HEK293 (cell line): ENCODE data around the gene FAM151A.

Experiments
- CTCF ChIA-PET: fragments of 350-600 bp; formaldehyde crosslinking; extraction: SDS; loops from one replicate; lab custom pipeline; 2021; ENCODE audit warnings: antibody characterized with exemption; lab: Yijun Ruan, JAX
- POLR2A ChIA-PET: fragments of 300-600 bp; formaldehyde crosslinking; extraction: SDS; loops from one replicate; lab custom pipeline; 2020; ENCODE audit warnings: antibody characterized with exemption, inconsistent platforms; lab: Yijun Ruan, JAX
- H3K27ac ChIP-seq: fragments of 200-500 bp; sonication (Bioruptor generic); 2 replicates; pipeline ENCODE4 v1.5.1; 2014; ENCODE audit warnings: low read depth, low read length, control low read depth, inconsistent platforms; ENCODE audit errors: extremely low read depth
- H3K36me3 ChIP-seq, 2 experiments: fragments of 200-500 bp in 1 of 2; sonication (Bioruptor generic) in 1 of 2; 1 replicate in 1 of 2; 2 replicates in 1 of 2; pipeline ENCODE4 v1.5.1; 2014 to 2017; ENCODE audit warnings: inconsistent platforms in 2 of 2, low read length in 2 of 2; ENCODE audit not compliant: control insufficient read depth in 2 of 2, insufficient read depth in 1 of 2
- H3K4me1 ChIP-seq: fragments of 200-500 bp; sonication (Bioruptor generic); 2 replicates; pipeline ENCODE4 v1.5.1; 2014; ENCODE audit warnings: mild to moderate bottlenecking, low read length, inconsistent platforms; ENCODE audit not compliant: control insufficient read depth, insufficient read depth
- H3K4me3 ChIP-seq: 2 replicates; pipeline ENCODE4 v1.5.1; 2011; ENCODE audit warnings: low read depth, mild to moderate bottlenecking, control low read depth, low read length, moderate library complexity
- H3K9me3 ChIP-seq: fragments of 200-500 bp; sonication (Bioruptor generic); 2 replicates; pipeline ENCODE4 v1.5.1; 2014; ENCODE audit warnings: low read depth, low read length, inconsistent platforms; ENCODE audit not compliant: control insufficient read depth, insufficient read depth
- GLIS1 ChIP-seq: fragments of 450-650 bp; formaldehyde crosslinking; IDR thresholded peaks from 2 replicates; pipeline ENCODE4 v1.5.1; 2016; ENCODE audit warnings: missing biosample characterization, missing genetic modification characterization
- MEIS1 ChIP-seq: sonication (generic); formaldehyde crosslinking; IDR thresholded peaks from 2 replicates; pipeline ENCODE4 v1.8.1; 2022; ENCODE audit warnings: missing genetic modification reagents, mild to moderate bottlenecking, borderline replicate concordance
- ZBTB1 ChIP-seq: fragments of 450-650 bp; formaldehyde crosslinking; IDR thresholded peaks from 2 replicates; pipeline ENCODE4 v1.5.1; 2016; ENCODE audit warnings: missing biosample characterization, missing genetic modification characterization
- ZNF114 ChIP-seq: fragments of 450-650 bp; formaldehyde crosslinking; IDR thresholded peaks from 2 replicates; pipeline ENCODE4 v1.5.0; 2017; ENCODE audit warnings: missing biosample characterization, missing genetic modification characterization
- ZNF121 ChIP-seq: fragments of 450-650 bp; formaldehyde crosslinking; IDR thresholded peaks from 2 replicates; pipeline ENCODE4 v1.5.1; 2016; ENCODE audit warnings: missing biosample characterization, missing genetic modification characterization
- ZNF558 ChIP-seq: fragments of 450-650 bp; formaldehyde crosslinking; IDR thresholded peaks from 2 replicates; pipeline ENCODE4 v1.5.1; 2016; ENCODE audit warnings: missing biosample characterization, missing genetic modification characterization
- ZNF561 ChIP-seq: fragments of 450-650 bp; IDR thresholded peaks from 2 replicates; pipeline ENCODE4 v1.5.1; 2018; ENCODE audit warnings: missing biosample characterization, missing genetic modification characterization, borderline replicate concordance
- ZNF596 ChIP-seq: fragments of 450-650 bp; IDR thresholded peaks from 2 replicates; pipeline ENCODE4 v1.5.0; 2018; ENCODE audit warnings: missing biosample characterization, mild to moderate bottlenecking, missing genetic modification characterization, moderate library complexity
- ZNF747 ChIP-seq: fragments of 450-650 bp; formaldehyde crosslinking; IDR thresholded peaks from 2 replicates; pipeline ENCODE4 v1.5.1; 2016; ENCODE audit warnings: missing biosample characterization, missing genetic modification characterization
- ZNF785 ChIP-seq: fragments of 450-650 bp; formaldehyde crosslinking; IDR thresholded peaks from 2 replicates; pipeline ENCODE4 v1.5.1; 2016; ENCODE audit warnings: missing biosample characterization, missing genetic modification characterization
- ZXDB ChIP-seq: fragments of 450-650 bp; formaldehyde crosslinking; IDR thresholded peaks from 2 replicates; pipeline ENCODE4 v1.5.1; 2016; ENCODE audit warnings: missing biosample characterization, missing genetic modification characterization
- TF ChIP-seq, protein P1 (sequence below): fragments of 450-650 bp; formaldehyde crosslinking; IDR thresholded peaks from 2 replicates; pipeline ENCODE4 v1.5.1; 2016; ENCODE audit warnings: missing biosample characterization, missing genetic modification characterization, low read depth
- TF ChIP-seq, protein P2 (sequence below): fragments of 450-650 bp; formaldehyde crosslinking; IDR thresholded peaks from 2 replicates; pipeline ENCODE4 v1.5.1; 2016; ENCODE audit warnings: missing biosample characterization, missing genetic modification characterization
- TF ChIP-seq, protein P3 (sequence below): IDR thresholded peaks from 2 replicates; pipeline ENCODE4 v1.6.1; 2011; ENCODE audit warnings: mild to moderate bottlenecking, low read depth, low read length, borderline replicate concordance
- TF ChIP-seq, protein P4 (sequence below): fragments of 450-650 bp; formaldehyde crosslinking; IDR thresholded peaks from 2 replicates; pipeline ENCODE4 v1.5.1; 2016; ENCODE audit warnings: missing biosample characterization, missing genetic modification characterization
- TF ChIP-seq, protein P5 (sequence below): fragments of 450-650 bp; formaldehyde crosslinking; IDR thresholded peaks from 2 replicates; pipeline ENCODE4 v1.5.1; 2016; ENCODE audit warnings: missing biosample characterization, missing genetic modification characterization
- TF ChIP-seq, protein P6 (sequence below): fragments of 450-650 bp; formaldehyde crosslinking; IDR thresholded peaks from 2 replicates; pipeline ENCODE4 v1.5.1; 2016; ENCODE audit warnings: missing biosample characterization, missing genetic modification characterization

The FAM151A gene

DNA sequence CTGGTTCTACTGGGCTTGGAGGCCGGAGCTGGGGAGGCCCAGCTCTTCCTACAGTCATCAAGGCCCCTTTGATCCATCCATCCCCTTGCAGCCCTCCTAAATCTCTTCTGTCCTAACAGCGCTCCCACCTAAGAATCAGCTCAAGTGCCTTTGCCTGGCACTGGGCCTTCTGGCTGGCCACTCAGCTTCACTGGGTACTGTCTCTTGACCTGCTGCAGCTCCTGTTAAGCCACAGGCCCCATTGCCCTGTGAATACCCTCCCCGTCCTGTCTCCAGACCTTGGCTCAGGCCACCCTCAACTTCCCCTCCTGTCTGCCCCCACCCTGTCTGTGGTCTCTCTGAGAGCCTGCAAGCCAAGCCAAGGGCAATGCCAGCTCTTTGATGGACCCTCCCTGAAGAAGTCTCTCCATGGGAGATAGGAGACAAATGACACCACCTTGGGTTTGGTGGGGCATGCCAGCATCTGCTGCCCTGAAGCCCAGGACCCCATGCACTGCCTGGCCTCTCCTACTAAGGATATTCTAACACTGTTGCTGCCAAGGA is 27.3 kb downstream of the FAM151A start:
- Histone ChIP-seq H3K27ac (no peak overlapping the region), H3K36me3 (no peaks in the 10 kb centered on the region), H3K4me1 (no peaks in the 10 kb centered on the region), H3K4me3 (no peak overlapping the region), H3K9me3 (no peaks in the 10 kb centered on the region)
- ChIA-PET CTCF (no interaction called here), POLR2A (no interaction called here)
- TF ChIP-seq GLIS1 (tag by site-specific recombination), result peak; percentile 44
- no peak for TF ChIP-seq ZNF558 (tag by site-specific recombination)

DNA sequence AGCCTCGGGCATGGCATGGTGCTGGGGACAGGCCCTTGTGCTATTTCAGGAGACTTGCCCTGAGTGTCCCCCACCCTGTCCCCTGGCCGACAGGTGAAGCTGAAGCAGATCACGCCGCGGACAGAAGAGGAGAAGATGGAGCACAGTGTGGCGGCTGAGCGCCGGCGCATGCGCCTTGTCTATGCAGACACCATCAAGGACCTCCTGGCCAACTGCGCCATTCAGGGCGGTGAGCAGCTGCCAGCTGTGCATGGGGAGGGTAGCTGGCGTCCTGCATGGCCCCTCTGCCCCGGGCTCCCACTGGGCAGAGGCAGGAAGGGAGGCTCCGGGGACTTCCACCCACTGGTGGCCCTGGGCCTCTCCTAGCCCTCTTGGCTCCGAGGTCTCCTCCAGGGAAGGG is 28.9 kb downstream of the FAM151A start:
- ChIA-PET CTCF (interaction anchor here (0.6 kb wide), 1 partner anchor 344 kb away, joined by 3 read pairs; no protein-coding TSS in a partner anchor), POLR2A (no interaction called here)
- no peak overlapping the region for H3K27ac ChIP-seq
- no peaks in the 10 kb centered on the region for H3K9me3 ChIP-seq
- no peaks in the 10 kb centered on the region for H3K36me3 ChIP-seq
- H3K4me1 ChIP-seq, result no peaks in the 10 kb centered on the region
- TF ChIP-seq ZNF114 (tag by site-specific recombination) (no peak), ZNF561 (tag by site-specific recombination) (no peak), ZNF785 (tag by site-specific recombination) (no peak), MEIS1 (CRISPR knock-in tag) (no peak), ZNF558 (tag by site-specific recombination) (no peak), ZNF596 (tag by site-specific recombination) (no peak)
- TF ChIP-seq, protein P1, sequence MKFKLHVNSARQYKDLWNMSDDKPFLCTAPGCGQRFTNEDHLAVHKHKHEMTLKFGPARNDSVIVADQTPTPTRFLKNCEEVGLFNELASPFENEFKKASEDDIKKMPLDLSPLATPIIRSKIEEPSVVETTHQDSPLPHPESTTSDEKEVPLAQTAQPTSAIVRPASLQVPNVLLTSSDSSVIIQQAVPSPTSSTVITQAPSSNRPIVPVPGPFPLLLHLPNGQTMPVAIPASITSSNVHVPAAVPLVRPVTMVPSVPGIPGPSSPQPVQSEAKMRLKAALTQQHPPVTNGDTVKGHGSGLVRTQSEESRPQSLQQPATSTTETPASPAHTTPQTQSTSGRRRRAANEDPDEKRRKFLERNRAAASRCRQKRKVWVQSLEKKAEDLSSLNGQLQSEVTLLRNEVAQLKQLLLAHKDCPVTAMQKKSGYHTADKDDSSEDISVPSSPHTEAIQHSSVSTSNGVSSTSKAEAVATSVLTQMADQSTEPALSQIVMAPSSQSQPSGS (tag by site-specific recombination), result no peak
- TF ChIP-seq, protein P2, sequence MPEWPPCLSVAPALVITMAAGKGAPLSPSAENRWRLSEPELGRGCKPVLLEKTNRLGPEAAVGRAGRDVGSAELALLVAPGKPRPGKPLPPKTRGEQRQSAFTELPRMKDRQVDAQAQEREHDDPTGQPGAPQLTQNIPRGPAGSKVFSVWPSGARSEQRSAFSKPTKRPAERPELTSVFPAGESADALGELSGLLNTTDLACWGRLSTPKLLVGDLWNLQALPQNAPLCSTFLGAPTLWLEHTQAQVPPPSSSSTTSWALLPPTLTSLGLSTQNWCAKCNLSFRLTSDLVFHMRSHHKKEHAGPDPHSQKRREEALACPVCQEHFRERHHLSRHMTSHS (tag by site-specific recombination), result no peak
- TF ChIP-seq, protein P3, sequence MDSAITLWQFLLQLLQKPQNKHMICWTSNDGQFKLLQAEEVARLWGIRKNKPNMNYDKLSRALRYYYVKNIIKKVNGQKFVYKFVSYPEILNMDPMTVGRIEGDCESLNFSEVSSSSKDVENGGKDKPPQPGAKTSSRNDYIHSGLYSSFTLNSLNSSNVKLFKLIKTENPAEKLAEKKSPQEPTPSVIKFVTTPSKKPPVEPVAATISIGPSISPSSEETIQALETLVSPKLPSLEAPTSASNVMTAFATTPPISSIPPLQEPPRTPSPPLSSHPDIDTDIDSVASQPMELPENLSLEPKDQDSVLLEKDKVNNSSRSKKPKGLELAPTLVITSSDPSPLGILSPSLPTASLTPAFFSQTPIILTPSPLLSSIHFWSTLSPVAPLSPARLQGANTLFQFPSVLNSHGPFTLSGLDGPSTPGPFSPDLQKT, result no peak
- H3K4me3 ChIP-seq, result no peak overlapping the region

DNA sequence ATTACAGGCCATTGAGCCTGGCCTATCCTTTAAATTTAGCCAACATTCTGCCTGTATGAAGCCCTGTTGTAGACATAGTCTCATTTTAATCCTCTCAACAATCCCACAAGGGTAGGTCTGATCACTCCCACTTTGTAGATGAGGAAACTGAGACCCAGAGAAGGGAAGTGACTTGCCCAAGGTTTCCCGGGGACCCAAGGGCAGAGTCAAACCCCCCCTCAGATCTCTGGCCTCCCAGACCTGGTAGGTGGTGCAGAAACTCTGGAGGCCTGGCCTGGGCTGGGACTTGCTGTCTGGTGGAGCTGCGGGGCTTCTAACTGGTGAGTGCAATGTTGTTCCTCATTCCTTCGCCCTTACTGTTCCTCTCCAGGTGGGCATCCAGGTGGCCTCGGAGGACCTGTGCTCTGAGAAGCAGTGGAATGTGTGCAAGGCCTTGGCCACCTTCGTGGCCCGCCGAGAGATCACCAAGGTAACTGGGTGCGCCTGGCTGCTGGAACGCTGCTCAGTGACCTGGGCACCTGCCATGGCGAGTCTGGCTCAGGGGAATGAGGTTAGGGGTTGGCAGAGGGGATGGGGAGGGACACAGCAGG is 29.7 kb downstream of the FAM151A start:
- POLR2A ChIA-PET, result no interaction called here
- no peak overlapping the region for H3K27ac ChIP-seq
- H3K4me3 ChIP-seq, result no peak overlapping the region
- CTCF ChIA-PET, result no interaction called here
- no peaks in the 10 kb centered on the region for H3K9me3 ChIP-seq
- no peaks in the 10 kb centered on the region for H3K4me1 ChIP-seq
- H3K36me3 ChIP-seq, result no peaks in the 10 kb centered on the region
- TF ChIP-seq ZNF121 (tag by site-specific recombination) (no peak), ZBTB1 (tag by site-specific recombination) (no peak), ZNF747 (no peak), ZNF561 (tag by site-specific recombination) (no peak), ZXDB (no peak)
- TF ChIP-seq, protein P4, sequence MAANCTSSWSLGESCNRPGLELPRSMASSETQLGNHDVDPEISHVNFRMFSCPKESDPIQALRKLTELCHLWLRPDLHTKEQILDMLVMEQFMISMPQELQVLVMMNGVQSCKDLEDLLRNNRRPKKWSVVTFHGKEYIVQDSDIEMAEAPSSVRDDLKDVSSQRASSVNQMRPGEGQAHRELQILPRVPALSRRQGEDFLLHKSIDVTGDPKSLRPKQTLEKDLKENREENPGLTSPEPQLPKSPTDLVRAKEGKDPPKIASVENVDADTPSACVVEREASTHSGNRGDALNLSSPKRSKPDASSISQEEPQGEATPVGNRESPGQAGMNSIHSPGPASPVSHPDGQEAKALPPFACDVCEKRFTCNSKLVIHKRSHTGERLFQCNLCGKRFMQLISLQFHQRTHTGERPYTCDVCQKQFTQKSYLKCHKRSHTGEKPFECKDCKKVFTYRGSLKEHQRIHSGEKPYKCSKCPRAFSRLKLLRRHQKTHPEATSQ, result no peak
- TF ChIP-seq, protein P5, sequence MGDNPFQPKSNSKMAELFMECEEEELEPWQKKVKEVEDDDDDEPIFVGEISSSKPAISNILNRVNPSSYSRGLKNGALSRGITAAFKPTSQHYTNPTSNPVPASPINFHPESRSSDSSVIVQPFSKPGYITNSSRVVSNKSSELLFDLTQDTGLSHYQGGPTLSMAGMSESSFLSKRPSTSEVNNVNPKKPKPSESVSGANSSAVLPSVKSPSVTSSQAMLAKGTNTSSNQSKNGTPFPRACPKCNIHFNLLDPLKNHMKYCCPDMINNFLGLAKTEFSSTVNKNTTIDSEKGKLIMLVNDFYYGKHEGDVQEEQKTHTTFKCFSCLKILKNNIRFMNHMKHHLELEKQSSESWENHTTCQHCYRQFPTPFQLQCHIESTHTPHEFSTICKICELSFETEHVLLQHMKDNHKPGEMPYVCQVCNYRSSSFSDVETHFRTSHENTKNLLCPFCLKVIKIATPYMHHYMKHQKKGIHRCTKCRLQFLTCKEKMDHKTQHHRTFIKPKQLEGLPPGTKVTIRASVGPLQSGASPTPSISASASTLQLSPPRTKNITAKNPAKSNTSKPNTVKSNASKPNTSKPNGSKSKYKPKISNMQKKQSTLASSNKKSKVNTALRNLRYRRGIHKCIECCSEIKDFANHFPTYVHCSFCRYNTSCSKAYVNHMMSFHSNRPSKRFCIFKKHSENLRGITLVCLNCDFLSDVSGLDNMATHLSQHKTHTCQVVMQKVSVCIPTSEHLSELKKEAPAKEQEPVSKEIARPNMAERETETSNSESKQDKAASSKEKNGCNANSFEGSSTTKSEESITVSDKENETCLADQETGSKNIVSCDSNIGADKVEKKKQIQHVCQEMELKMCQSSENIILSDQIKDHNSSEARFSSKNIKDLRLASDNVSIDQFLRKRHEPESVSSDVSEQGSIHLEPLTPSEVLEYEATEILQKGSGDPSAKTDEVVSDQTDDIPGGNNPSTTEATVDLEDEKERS (tag by site-specific recombination), result no peak
- TF ChIP-seq, protein P6, sequence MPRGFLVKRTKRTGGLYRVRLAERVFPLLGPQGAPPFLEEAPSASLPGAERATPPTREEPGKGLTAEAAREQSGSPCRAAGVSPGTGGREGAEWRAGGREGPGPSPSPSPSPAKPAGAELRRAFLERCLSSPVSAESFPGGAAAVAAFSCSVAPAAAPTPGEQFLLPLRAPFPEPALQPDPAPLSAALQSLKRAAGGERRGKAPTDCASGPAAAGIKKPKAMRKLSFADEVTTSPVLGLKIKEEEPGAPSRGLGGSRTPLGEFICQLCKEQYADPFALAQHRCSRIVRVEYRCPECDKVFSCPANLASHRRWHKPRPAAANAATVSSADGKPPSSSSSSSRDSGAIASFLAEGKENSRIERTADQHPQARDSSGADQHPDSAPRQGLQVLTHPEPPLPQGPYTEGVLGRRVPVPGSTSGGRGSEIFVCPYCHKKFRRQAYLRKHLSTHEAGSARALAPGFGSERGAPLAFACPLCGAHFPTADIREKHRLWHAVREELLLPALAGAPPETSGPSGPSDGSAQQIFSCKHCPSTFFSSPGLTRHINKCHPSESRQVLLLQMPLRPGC (tag by site-specific recombination), result no peak
